Posterior vena cava (tissue), 2 donors: ENCODE measurements around the gene ZKSCAN8. TPM values are rescaled to one million over a fixed set of nuclear protein-coding genes. Genes with fewer than 3 reads are reported as not detected.
A peak's percentile ranks its signal among the peaks of the same experiment; 100 is the strongest.

ENCODE experiments used
- DNase-seq: peaks from one replicate; pipeline ENCODE4 v3.0.0-alpha.2; 2020; ENCODE audit warnings: low spot score
- intact Hi-C, 2 donors: fragments of 100-400 bp; cut with DNase I; formaldehyde crosslinking; loops; one replicate each; pipeline versions ENCODE4 v1.14.1 to v1.14.2; 2022 to 2023
- total RNA-seq, 2 donors: library from RNA; stranded (reverse); fragmentation: NEBNext Ultra II Directional; extraction: Animal tissue kit (Norgen Biotek cat#: 25700); gene quantifications; one replicate each; pipeline ENCODE4 v1.2.1, GENCODE V29; 2021
- donor health status: DM: yes; HTN: yes; CAD: no.
- donor health status: DM: yes; HTN: yes; CAD: no.

The ZKSCAN8 gene
- total RNA-seq, 2 donors from 2014 or later = 16.9 to 18.6 TPM

DNA sequence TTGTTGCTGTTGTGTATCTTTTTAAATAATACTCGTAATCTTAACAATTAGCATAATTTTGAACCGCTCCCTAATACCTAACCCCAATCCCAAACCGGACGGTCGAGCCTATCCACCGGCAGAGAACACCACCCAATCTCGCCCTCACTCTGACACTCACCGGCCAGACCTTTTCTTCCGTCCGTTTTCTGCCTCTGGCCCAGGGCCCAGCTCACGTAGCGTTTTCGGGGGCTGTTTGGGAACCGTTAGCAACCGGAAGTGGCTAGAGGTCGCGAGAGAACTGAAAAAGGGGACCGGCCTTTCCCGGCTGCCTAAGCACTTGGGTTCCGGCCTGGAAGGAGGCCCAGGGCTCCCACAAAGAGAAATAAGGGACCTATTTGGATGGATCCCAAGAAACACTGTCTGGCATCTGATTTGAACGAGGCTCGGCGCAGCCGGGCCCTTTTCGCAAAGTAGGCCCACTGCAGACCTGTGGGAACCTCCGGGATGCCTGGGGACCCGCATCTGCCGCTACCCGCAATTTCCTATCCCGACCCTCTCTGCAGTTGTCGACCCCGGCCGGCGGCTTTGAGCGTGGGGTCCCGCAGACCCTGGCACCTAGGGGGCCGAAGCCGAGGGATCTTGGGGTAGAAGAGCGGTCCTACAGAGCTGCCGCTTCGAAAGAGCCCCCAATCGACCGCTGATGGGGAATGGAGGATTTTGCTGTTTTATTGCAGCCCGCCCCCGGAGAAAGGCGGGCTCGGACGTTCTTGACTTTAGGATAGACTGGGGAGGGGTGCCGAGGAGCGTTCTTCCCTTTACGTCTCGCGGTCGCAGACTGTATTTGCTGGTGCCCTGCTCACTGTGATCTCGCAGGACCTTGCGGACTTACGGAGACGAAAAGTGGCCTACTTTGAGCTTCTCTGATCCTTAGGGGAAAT lies 4.8 kb upstream of the ZKSCAN8 start:
- intact Hi-C loops = loop anchor here (5.0 to 10.0 kb wide), 3 partner anchors 52 to 218 kb away; partner anchors contain the start of genes ZNF165 (in 1 of the 2) and ZSCAN9 (in 1 of the 2)
- DNase-seq = peak; percentile 97

DNA sequence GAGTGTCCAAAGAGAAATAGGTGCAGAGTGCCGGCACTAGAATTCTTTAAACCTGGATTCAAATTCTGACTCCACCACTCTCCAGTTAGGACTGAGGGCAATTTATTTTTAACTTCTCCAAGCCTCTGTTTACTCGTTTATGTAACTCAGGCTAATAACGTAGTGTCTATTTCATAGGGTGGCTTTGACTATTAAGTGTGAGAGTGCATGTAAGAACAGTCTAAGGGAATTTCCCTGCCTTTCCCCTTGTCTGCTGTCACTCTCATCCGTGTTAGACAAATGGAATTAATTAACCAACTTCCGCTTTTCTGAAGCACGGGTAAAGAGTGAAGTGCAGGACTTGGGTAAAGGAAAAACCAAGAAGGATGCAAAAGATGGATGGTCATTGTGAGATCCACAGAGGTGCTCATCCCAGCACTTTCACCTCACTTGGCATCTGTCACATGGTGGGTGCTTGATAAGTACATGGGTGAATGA lies 4.1 kb upstream of the ZKSCAN8 start:
- no peak for DNase-seq

DNA sequence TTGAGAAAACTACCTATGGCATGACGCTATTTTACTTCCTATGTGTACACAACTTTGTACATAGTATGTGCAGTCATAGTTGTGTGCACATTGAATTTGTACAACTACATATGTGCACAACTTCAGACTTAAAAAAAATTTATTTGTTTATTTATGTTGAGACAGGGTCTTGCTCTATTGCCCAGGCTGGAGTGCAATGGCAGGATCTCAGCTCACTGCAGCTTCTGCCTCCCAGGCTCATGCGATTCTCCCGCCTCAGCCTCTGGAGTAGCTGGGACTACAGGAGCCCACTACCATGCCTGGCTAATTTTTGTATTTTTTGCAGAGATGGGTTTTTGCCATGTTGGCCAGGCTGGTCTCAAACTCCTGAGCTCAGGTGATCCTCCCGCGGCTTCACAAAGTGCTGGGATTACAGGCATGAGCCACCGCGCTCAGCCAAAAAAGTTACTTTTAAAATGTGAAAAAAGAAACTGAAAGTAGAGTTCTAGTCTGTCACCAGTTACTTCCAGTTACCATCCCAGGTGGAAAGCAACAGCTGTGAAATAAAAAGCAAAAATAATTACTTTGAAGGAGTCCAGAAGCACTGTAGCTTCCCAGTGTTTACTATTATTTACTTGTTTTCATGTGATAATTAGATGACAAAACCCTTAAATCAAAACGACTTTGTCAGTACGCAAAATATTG lies 1.7 kb upstream of the ZKSCAN8 start:
- intact Hi-C loops = loop anchor here (5.0 to 10.0 kb wide), 3 partner anchors 55 to 215 kb away; partner anchors contain the start of genes ZNF165 (in 1 of the 2) and ZSCAN9 (in 1 of the 2)
- no peak for DNase-seq

More for the DNA sequence above, 4.1 kb upstream of the ZKSCAN8 start:
- intact Hi-C loops = loop anchor here (5.0 to 10.0 kb wide), 3 partner anchors 53 to 217 kb away; partner anchors contain the start of genes ZNF165 (in 1 of the 2) and ZSCAN9 (in 1 of the 2)

DNA sequence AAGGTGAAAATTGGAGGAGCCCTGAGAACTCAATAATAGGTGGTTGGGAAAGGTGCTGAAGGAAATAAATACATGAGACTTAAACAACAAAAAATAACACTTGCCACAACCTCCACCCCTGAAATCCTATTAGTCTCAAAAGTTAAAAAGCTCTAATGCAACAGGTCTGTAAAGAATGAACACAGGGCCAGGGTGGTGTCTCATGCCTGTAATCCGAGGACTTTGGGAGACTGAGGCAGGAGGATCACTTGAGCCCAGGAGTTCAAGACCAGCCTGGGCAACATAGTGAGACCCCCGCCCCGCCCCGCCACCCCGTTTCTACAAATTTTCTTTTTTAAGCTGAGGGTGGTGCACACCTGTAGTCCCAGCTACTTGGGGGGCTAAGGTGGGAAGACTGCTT lies 1.1 kb upstream of the ZKSCAN8 start:
- intact Hi-C loops = no loop called here
- DNase-seq = no peak

DNA sequence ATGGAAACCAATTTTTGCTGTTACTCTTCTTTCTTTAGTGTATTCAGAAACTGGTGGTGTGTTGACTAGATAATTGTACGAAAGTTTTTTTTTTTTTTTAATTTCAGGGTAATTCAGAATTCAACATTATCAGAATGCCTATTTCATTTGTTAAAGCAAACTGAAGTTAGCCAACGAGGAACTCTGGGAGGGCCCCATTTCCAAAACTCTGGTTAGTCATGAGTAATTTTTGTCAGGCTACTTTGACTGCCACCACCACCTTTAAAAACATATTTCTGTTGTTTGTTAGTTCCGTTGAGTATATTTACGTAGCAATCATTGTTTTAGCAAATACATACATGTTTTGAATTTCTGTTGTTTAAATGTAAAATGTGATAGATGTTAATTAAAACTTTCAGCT lies 763 bp downstream of the ZKSCAN8 start:
- intact Hi-C loops = no loop called here
- DNase-seq = no peak

DNA sequence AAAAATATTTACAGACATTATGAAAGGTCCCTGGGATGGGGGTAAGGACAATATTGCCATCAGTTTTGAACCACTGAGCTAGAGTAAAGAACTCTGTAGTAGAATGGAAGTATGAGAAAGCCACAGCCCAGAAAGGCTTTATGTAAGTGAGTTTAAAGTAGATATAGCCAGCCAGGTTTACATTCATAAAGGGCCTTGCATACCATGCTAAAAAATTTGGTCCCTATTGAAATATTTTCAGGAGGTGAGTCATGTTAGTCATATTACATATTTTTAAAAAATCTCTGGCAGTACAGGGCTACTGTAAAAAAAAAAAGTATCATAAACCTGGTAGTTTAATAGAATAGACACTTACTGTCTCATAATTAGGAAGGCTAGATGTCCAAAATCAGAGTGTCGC lies 3.5 kb downstream of the ZKSCAN8 start:
- no peak for DNase-seq
- intact Hi-C loops = no loop called here

DNA sequence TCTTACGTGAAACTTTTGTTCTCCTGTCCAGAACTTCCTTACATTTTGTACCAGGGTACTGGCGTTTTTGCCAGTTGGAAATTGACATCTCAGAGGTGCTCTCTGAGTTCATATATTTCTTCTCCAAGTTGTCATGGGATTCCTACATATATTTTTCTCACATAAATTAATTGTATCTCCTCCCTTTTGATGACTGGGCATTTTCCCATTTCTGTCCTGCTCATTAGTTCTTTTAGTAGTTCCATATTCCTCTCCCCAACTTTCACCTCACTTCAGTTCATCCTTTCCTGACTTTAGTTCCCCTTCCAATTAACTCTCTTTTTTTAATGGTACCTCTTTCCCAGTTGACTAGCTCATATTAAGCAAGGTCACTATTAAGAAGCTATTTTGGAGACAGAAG lies 10.8 kb downstream of the ZKSCAN8 start:
- intact Hi-C loops = loop anchor here in 1 of 2 donors (10.0 kb wide), 1 partner anchor 378 kb away; no protein-coding TSS in a partner anchor

DNA sequence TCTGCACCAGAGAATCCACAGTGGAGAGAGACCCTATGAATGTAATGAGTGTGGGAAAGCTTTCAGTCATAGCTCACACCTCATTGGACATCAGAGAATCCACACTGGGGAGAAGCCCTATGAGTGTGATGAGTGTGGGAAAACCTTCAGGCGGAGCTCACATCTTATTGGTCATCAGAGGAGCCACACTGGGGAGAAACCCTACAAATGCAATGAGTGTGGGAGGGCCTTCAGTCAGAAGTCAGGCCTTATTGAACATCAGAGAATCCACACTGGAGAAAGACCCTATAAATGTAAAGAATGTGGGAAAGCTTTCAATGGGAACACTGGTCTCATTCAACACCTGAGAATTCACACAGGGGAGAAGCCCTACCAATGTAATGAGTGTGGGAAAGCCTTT lies 11.9 kb downstream of the ZKSCAN8 start:
- intact Hi-C loops = loop anchor here in 1 of 2 donors (10.0 kb wide), 1 partner anchor 379 kb away; no protein-coding TSS in a partner anchor
- no peak for DNase-seq

More for the DNA sequence above, 10.8 kb downstream of the ZKSCAN8 start:
- DNase-seq = no peak

DNA sequence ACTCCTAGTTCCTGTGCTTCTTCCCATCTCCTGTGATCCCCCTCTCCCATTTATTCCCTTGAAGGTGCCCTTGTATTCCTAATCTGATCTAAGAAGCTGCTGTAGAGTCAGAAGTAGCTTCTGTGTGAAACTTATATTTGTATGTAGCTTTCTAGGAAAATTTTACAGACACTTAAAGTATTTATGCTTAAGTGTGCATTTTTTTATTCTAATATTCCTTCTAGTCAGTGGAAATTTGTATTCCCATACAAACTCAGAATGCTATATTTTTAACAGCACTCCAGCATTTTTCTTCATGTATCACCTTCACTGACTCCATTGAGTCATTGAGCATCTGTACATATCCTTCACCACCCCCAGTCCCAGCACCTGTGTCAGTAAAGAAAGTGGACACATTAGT lies 12.7 kb downstream of the ZKSCAN8 start:
- DNase-seq = no peak
- intact Hi-C loops = loop anchor here in 1 of 2 donors (10.0 kb wide), 1 partner anchor 380 kb away; no protein-coding TSS in a partner anchor

DNA sequence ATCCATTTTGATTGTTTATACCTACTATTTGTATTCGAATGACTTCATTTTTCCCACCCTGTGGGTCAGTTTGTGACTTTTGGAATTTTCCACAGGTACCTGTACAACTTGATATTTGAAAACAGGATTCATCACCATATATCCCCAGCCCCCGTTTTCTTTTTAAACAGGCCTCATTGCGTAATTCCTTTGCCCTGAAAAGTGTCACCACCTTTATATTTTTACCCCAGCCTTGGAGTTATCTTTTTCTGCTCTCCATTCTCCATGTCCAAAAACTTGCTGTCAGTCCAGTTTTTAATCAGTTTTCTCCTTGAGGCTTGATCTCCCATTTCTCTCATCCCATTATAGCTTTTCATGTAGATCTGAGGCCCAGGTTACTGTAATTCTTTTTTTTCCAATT lies 16.6 kb downstream of the ZKSCAN8 start:
- intact Hi-C loops = loop anchor here in 1 of 2 donors (10.0 kb wide), 1 partner anchor 384 kb away; no protein-coding TSS in a partner anchor
- DNase-seq = no peak

DNA sequence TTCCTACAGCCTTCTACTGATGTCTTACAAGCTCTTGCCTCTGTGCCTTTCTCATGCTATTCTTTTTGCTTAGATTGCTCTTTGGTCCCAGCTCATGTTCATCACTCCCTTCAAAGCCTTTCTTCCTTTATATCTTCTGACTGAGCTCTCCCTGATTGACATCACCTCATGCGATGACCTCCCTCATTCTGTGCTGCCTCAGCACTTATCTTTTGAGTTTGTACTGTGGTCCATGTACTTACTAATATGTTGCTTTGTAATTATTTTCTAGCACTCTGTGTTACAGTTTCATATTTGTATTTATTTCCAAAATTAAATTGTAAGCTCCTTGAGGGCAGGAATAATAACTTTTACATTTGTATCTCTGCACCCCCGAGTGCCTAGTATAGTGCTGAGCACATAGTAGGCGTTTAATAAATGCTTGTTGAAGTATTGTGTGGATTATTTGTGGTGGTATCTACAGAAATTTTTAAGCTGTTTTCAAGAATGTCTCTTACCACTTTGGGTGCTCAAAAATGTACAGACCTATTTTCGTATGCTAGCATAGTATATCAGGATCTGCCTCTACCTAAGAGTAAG lies 17.4 kb downstream of the ZKSCAN8 start:
- intact Hi-C loops = loop anchor here in 1 of 2 donors (10.0 kb wide), 1 partner anchor 384 kb away; no protein-coding TSS in a partner anchor
- no peak for DNase-seq

DNA sequence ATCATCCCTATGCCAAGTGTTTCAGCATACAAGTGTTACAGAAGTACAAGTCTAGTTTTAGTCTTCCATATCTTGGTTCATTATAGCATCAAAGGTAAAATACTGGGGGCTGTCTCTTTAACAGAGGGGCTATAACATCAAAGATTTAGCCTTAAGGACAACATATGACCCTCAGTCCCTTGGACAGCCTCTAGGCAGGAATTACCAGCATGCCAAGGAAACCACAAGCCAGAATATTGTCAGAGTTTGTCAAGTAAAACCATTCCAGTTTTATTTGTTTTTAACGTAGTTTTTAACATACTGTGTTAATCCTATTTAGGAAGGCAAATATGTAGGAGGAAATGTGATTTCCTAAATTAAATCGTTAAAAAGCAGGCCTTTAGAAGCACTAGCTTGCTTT lies 18.6 kb downstream of the ZKSCAN8 start:
- DNase-seq = no peak
- intact Hi-C loops = no loop called here

DNA sequence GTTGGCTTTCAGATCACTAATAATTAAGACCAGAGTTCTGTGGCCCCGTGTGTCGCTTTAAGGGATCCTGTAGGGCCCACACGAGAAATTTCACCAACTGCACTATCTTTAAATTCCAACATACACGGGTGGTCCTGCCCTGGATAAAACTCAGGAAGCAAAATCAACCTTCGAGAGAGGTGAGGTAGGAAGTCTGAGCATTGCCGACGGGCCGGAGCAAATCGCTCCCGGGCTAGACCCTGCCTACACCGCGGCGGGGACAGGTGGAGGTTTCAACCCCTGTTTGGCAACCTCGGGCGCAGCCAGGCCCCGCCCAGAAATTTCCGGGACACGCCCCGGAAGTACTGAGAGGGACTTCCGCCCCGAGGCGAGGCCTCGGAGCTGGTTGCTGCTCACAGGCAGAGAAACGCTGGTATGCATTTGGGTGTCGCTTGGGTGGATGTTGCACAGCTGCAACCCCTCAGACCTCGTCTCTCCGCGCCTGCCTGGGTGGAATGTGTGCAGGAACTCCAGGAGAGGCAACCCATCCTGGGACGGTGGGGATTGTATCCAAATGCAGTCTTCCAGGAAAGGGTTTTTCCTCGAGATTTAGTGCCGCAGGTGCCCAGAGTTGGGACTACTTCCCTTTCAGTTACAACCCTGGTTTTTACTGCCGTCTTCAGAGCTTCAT lies 19.9 kb downstream of the ZKSCAN8 start:
- peak; percentile 91 for DNase-seq
- intact Hi-C loops = no loop called here

DNA sequence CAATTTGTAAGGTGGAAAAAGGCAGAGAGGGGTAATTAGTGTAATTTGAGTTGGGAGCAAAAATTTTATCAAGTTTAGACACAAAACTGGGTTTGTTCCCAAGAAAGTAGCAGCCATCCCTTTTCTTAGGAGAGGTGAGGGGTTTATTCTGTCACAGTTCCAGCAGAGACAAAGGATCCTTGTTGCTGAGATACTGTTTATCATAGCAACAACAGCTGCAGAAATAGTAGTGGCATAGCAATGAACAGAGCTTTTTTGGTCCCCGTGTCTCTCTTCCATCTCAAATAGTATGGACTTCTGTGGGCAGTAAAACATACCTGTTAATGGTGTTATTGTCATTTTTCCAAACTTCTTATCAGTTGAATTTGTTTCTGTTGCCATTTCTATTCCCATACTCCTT lies 23.9 kb downstream of the ZKSCAN8 start:
- intact Hi-C loops = no loop called here

DNA sequence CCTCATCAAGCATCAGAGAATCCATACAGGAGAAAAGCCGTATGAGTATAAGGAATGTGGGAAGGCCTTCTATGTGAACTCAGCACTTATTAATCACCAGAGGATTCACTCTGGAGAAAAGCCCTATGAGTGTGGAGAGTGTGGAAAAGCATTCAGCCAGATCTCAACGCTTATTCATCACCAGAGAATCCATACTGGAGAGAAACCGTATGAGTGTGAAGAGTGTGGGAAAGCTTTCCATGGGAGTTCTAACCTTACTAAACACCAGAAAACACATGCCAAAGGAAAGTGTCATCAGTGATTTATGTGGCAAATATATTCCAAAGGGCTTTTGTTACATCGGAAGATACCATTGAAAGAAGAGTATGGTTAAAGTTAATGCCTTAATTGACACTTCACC lies 25.4 kb downstream of the ZKSCAN8 start:
- intact Hi-C loops = no loop called here
- DNase-seq = no peak

More for the DNA sequence above, 23.9 kb downstream of the ZKSCAN8 start:
- DNase-seq = no peak

DNA sequence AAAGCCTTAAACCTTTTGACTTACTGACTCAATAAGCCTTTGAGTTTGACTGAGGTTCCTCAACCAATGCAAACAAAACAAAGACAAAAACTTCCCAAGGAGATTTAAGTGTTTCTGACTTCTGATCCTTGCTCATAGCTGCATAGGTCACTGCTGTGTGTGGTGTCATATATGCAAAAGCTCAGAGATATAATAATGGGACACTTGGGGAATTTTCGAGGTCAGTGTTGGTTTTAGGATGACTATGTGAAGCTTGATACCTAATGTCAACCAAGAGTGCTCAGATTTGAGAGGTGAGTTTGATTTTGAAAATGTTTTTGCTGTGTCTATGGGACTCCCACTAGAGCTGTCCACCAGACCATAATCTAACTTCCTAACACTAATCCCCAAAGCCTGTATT lies 26.2 kb downstream of the ZKSCAN8 start:
- no peak for DNase-seq
- intact Hi-C loops = no loop called here

DNA sequence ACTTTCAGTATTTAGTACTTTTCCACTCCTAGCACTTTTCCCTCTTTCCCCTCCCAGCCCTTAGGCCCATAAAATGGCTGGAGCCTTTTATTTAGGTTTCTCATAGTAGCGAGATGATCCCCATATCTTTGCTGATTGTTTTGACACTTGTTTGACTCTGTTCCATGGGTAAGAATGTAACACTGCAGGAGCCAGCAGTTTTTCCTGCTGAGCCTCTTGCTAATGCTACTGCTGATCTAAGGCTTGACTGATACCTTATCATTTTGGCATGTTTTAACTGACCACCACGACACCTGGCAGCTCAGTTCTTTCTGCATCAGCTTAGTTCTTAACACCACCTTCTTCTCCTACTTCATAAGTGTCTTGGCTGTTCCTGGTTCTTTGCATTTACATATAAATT lies 29.6 kb downstream of the ZKSCAN8 start:
- intact Hi-C loops = no loop called here
- no peak for DNase-seq

DNA sequence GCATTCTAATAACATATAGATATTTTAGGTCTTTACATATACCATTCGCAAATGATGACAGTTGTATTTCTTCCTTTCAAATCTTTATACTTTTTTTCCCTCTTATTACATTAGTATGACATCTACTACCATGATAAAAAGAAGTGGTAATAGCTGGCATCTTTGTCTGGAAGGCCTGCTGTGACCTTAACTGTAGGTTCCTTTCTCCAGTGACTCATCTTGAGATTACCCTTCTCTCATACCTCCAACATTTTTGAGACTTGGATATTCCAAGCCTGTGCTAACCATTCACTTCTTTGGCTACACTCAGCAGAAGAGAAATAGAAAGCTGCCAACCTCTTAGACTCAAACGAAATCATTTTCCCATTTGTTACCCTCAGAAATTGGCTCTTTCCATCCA lies 30.3 kb downstream of the ZKSCAN8 start:
- intact Hi-C loops = no loop called here
- no peak for DNase-seq

DNA sequence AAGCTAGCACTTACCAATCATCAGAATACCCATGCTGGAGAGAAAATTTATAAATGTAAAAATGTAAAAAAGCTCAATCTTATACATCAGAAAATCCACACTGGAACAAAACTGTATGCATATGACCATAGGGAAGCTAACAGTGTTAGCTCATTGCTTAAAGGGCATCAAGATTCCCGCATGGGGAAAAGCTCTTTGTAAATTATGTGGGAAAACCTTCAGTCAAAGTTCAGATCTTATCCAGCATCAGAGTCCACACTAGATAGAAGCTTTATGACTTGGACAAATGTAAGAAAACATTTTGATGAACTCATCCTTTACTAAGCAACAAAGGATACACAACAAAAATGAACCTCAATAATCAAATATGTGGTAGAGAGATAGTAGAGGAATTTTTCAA lies 34.7 kb downstream of the ZKSCAN8 start:
- intact Hi-C loops = no loop called here
- no peak for DNase-seq
